ENCODE measurements around the gene XPR1.

DNA sequence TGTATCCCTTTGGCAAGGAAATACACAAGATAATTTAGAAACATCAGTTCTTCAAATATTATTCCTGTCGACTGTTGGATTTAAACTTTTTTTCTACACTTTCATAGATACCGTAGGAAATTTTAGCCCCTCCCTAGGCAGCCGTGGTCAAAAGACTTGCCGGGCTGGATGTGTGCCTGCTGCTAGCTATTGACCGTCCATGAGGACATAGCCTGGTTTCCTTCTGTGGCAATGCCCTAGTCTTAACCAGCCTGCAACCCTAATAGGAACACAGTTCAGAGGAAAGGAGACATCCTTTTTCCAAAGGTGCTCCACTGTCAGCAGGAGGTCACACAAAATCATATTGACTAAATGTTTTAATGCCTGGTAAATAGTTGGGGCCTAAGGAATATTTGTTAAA, 260.4 kb downstream of the XPR1 start:
- TF ChIP-seq EZH2phosphoT487 (IDR thresholded peaks at IDR 0.05; ENCODE audit: insufficient read depth, low read depth), result no peak
- no peak for TF ChIP-seq EZH2 (IDR thresholded peaks at IDR 0.05; ENCODE audit: insufficient read depth, poor library complexity, severe bottlenecking)

Measured in GM23248 (cell line).